GM12878 (cell line): ENCODE measurements around the gene ASCC1. TPM values are rescaled to one million over a fixed set of nuclear protein-coding genes. Genes with fewer than 3 reads are reported as not detected.

Experiments used
- ATAC-seq: fragments of 200-7000 bp; cut with Tn5 transposase; 3 replicates; pipeline ENCODE4 v1.9.1; 2020; ENCODE audit warnings: mild to moderate bottlenecking, moderate library complexity
- BruUV-seq: library from RNA; stranded (reverse); fragments of 400-500 nt; replicated peaks from 2 replicates; lab custom pipeline; 2021; lab: Mats Ljungman, UMichigan
- CTCF ChIA-PET: fragments of 300-600 bp; sonication (Branson Sonifier 250); formaldehyde crosslinking; extraction: SDS; loops from one replicate; lab custom pipeline; 2021; ENCODE audit warnings: inconsistent platforms; lab: Yijun Ruan, JAX
- POLR2A ChIA-PET: fragments of 350-600 bp; formaldehyde crosslinking; extraction: SDS; loops from one replicate; lab custom pipeline; 2021; ENCODE audit warnings: inconsistent platforms; lab: Charles Lee
- RAD21 ChIA-PET: fragments of 300-600 bp; sonication (Branson Sonifier 250); formaldehyde crosslinking; loops from one replicate; lab custom pipeline; 2023; ENCODE audit warnings: antibody characterized with exemption; ENCODE audit not compliant: unreplicated experiment; lab: Charles Lee
- SMC1A ChIA-PET: fragments of 300-600 bp; sonication (Branson Sonifier 250); formaldehyde crosslinking; loops from one replicate; lab custom pipeline; 2023; ENCODE audit not compliant: unreplicated experiment, uncharacterized antibody; lab: Charles Lee
- DNase-seq: peaks from one replicate; pipeline ENCODE4 v3.0.0-alpha.2; 2011; ENCODE audit warnings: low read depth, low spot score
- FAIRE-seq: peaks from 3 replicates; lab custom pipeline; 2011; peaks lifted over from hg19 to GRCh38; lab: Jason Lieb, UNC
- H2AFZ ChIP-seq: 2 replicates; pipeline ENCODE4 v1.6.0; 2011; ENCODE audit warnings: low read depth, low read length, control low read depth; ENCODE audit not compliant: control insufficient read depth
- H3K27ac ChIP-seq: 2 replicates; pipeline ENCODE4 v1.5.1; 2011; ENCODE audit warnings: control low read depth; ENCODE audit not compliant: control insufficient read depth, insufficient read depth
- H3K27me3 ChIP-seq, 2 experiments: replicated peaks in 1 of 2; 2 replicates each; pipeline versions ENCODE4 v1.6.0 to v1.6.1; 2011; ENCODE audit warnings: low read length in 1 of 2; ENCODE audit not compliant: control insufficient read depth in 2 of 2, insufficient read depth in 2 of 2
- H3K36me3 ChIP-seq, 2 experiments: 2 replicates each; pipeline ENCODE4 v1.5.1; 2011; ENCODE audit warnings: low read length in 1 of 2; ENCODE audit not compliant: control insufficient read depth in 2 of 2, insufficient read depth in 2 of 2
- H3K4me1 ChIP-seq: 2 replicates; pipeline ENCODE4 v1.6.1; 2011; ENCODE audit warnings: mild to moderate bottlenecking, low read length, moderate library complexity, mixed read lengths; ENCODE audit not compliant: control insufficient read depth, insufficient read depth
- H3K4me2 ChIP-seq: 2 replicates; pipeline ENCODE4 v1.6.0; 2011; ENCODE audit warnings: control low read depth; ENCODE audit not compliant: control insufficient read depth, insufficient read depth
- H3K4me3 ChIP-seq: fragments of 200-600 bp; sonication (generic); 2 replicates; pipeline ENCODE4 v1.5.1; 2016
- H3K79me2 ChIP-seq: 2 replicates; pipeline ENCODE4 v1.6.0; 2011; ENCODE audit warnings: low read length; ENCODE audit not compliant: control insufficient read depth, insufficient read depth
- H3K9ac ChIP-seq: 2 replicates; pipeline ENCODE4 v1.8.0; 2011; ENCODE audit warnings: low read length, control low read depth, mixed read lengths; ENCODE audit not compliant: control insufficient read depth, insufficient read depth
- H3K9me3 ChIP-seq: replicated peaks from 3 replicates; pipeline ENCODE4 v1.5.1; 2011; ENCODE audit warnings: mild to moderate bottlenecking, low read length; ENCODE audit not compliant: control insufficient read depth, insufficient read depth
- H4K20me1 ChIP-seq: 2 replicates; pipeline ENCODE4 v1.6.0; 2011; ENCODE audit not compliant: control insufficient read depth, insufficient read depth
- ATF7 ChIP-seq: fragments of 450-650 bp; IDR thresholded peaks from 2 replicates; pipeline ENCODE4 v1.6.1; 2016; ENCODE audit warnings: low read depth, mild to moderate bottlenecking
- KDM1A ChIP-seq: fragments of 200-600 bp; sonication (generic); IDR thresholded peaks from 2 replicates; pipeline ENCODE4 v1.6.1; 2016; ENCODE audit warnings: borderline replicate concordance
- WGBS: methylation state at CpG from one replicate; pipeline ENCODE4 v1.1.6; 2016; ENCODE audit warnings: low lambda C conversion rate; ENCODE audit not compliant: insufficient replicate concordance, insufficient coverage; ENCODE audit errors: missing lambda C conversion rate; 5-methylcytosine and 5-hydroxymethylcytosine counted together
- in situ Hi-C: fragments of 300-500 bp; cut with MboI; formaldehyde crosslinking; loops from 9 replicates; pipeline ENCODE4 v1.14.3; 2018; ENCODE audit warnings: mixed read lengths
- intact Hi-C: fragments of 100-400 bp; cut with micrococcal nuclease; formaldehyde crosslinking; loops from one replicate; pipeline ENCODE4 v1.14.2; 2022; ENCODE audit not compliant: unreplicated experiment
- polyA plus RNA-seq, 11 experiments: library from polyadenylated mRNA; depleted of rRNA in 4 of 11; unstranded in 6 of 11; stranded (reverse) in 5 of 11; fragments of >200 nt; fragmentation: Nextera tagmentation in 4 of 11; fragmentation: Illumina TruSeq in 1 of 11; extraction: Ambion mirVana in 4 of 11; extraction: Trizol in 1 of 11; gene quantifications; 1 replicate in 1 of 11; 2 replicates in 10 of 11; pipeline versions ENCODE4 v1.2.1 to v1.2.3, GENCODE V29; 2011 to 2016; ENCODE audit warnings: inconsistent platforms in 2 of 11, missing spikeins in 2 of 11, low read depth in 1 of 11
- total RNA-seq, 4 experiments: library from RNA; depleted of rRNA in 3 of 4; stranded (reverse); fragments of >200 nt in 3 of 4; fragmentation: Illumina TruSeq in 1 of 4; extraction: Trizol in 1 of 4; gene quantifications; 2 replicates each; pipeline versions ENCODE4 v1.2.1 to v1.2.3, GENCODE V29; 2013 to 2021
- TF ChIP-seq, protein P1 (sequence below): fragments of 450-650 bp; IDR thresholded peaks from 2 replicates; pipeline ENCODE4 v1.6.1; 2016; ENCODE audit warnings: mild to moderate bottlenecking
- TF ChIP-seq, protein P2 (sequence below): fragments of 450-650 bp; IDR thresholded peaks from 2 replicates; pipeline ENCODE4 v1.6.1; 2016; ENCODE audit warnings: mild to moderate bottlenecking
- TF ChIP-seq, protein P3 (sequence below): fragments of 450-650 bp; IDR thresholded peaks from 2 replicates; pipeline ENCODE4 v1.6.1; 2014; ENCODE audit warnings: mild to moderate bottlenecking

Gene ASCC1
- total and polyA plus RNA-seq, 10 of the 15 experiments (the other 5 are each of a cell fraction or from before 2014, with no cell fraction given) = 23.3 to 80.6 (median 42.8) TPM

DNA sequence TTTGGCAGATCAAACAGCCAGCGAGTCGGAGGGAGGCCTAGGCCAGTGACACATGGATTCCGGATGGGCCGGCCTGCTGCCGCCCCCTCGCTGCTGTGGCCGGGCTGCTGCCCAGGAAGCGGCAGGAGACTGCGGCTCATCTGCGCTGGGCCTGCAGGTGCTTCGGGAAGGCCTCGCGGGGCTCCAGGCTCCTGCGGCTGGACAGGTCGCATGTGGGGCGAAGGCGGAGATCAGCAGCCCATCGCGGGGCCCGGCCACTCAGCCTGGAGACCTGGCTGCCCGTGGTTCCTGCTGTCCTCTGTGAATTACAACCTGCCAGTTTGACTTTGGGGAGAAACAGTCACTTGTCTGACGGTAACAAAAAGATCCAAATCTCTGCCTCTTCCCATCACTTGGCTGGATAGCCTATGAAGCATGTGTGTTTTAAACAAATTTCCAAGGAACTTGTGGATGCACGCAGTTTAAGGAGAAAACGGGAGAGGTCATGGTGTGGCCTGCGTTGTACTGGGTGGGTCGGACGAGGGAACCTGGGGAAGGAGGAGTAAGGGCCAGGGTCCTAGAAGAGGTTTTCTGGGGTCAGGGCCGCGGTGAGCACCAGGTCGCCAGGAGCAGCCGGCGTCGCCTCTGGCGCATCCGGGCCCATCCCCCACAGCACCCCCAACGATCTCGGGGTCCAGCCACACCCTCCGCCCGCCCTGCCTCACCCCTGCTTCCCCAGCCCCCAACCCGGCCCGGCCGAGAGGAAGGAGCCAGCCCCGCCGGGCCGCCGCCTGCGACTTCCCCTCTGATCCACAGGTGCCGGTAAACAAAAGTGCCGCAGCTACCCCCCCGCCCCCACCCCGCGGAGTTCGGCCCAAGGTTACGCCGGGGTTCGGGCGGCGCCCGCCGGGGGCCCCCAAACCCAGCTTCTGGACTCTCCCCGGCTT, 129.3 kb downstream of the ASCC1 start:
- Histone ChIP-seq H3K79me2 (no peaks in the 10 kb centered on the region), H3K9me3 (no peaks in the 10 kb centered on the region), H3K4me1 (0 out of 2 replicates have a peak, but pooled peaks cover 10% of the 10 kb centered on the region)
- FAIRE-seq (no peak), ATAC-seq (no peak)
- POLR2A ChIA-PET = interaction anchor here (0.5 to 1.0 kb wide), 2 partner anchors 21 to 134 kb away, joined by 3 read pairs; no protein-coding TSS in a partner anchor
- in situ Hi-C loops = no loop called here
- SMC1A ChIA-PET = interaction anchor here (0.5 to 1.2 kb wide), 2 partner anchors 29 to 98 kb away, joined by 3 to 4 read pairs; no protein-coding TSS in a partner anchor
- no peak for TF ChIP-seq KDM1A
- TF ChIP-seq, protein P1, sequence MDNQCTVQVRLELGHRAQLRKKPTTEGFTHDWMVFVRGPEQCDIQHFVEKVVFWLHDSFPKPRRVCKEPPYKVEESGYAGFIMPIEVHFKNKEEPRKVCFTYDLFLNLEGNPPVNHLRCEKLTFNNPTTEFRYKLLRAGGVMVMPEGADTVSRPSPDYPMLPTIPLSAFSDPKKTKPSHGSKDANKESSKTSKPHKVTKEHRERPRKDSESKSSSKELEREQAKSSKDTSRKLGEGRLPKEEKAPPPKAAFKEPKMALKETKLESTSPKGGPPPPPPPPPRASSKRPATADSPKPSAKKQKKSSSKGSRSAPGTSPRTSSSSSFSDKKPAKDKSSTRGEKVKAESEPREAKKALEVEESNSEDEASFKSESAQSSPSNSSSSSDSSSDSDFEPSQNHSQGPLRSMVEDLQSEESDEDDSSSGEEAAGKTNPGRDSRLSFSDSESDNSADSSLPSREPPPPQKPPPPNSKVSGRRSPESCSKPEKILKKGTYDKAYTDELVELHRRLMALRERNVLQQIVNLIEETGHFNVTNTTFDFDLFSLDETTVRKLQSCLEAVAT = no peak
- TF ChIP-seq, protein P2, sequence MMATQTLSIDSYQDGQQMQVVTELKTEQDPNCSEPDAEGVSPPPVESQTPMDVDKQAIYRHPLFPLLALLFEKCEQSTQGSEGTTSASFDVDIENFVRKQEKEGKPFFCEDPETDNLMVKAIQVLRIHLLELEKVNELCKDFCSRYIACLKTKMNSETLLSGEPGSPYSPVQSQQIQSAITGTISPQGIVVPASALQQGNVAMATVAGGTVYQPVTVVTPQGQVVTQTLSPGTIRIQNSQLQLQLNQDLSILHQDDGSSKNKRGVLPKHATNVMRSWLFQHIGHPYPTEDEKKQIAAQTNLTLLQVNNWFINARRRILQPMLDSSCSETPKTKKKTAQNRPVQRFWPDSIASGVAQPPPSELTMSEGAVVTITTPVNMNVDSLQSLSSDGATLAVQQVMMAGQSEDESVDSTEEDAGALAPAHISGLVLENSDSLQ = no peak
- TF ChIP-seq, protein P3, sequence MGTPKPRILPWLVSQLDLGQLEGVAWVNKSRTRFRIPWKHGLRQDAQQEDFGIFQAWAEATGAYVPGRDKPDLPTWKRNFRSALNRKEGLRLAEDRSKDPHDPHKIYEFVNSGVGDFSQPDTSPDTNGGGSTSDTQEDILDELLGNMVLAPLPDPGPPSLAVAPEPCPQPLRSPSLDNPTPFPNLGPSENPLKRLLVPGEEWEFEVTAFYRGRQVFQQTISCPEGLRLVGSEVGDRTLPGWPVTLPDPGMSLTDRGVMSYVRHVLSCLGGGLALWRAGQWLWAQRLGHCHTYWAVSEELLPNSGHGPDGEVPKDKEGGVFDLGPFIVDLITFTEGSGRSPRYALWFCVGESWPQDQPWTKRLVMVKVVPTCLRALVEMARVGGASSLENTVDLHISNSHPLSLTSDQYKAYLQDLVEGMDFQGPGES = no peak
- no peak for TF ChIP-seq ATF7
- TF ChIP-seq, all 136 proteins: peak for 0
- peak overlapping the region; percentile 61; the same call in 1 of the 2 replicates for H3K4me3 ChIP-seq
- no peak overlapping the region for H3K9ac ChIP-seq
- ChIA-PET CTCF (interaction anchor here (0.8 kb wide), 1 partner anchor 251 kb away, joined by 3 read pairs; no protein-coding TSS in a partner anchor), RAD21 (interaction anchor here (1.3 kb wide), 1 partner anchor 38 kb away, joined by 3 read pairs; no protein-coding TSS in a partner anchor)
- H2AFZ ChIP-seq = peak overlapping the region; percentile 51; the same call in 1 of the 2 replicates
- no peaks in the 10 kb centered on the region for H3K36me3 ChIP-seq
- DNase-seq = no peak
- H3K27me3 ChIP-seq = peaks cover 15 to 16% of the 10 kb centered on the region in 2 experiments
- no TSS peak for BruUV-seq
- WGBS = 43% methylated on average over 55 of the region's 61 CpGs
- intact Hi-C loops = no loop called here
- no peak overlapping the region for H3K27ac ChIP-seq
- H4K20me1 ChIP-seq = no peaks in the 10 kb centered on the region
- peak overlapping the region; percentile 98 for H3K4me2 ChIP-seq
